GM23338 (cell line): Measurements from ENCODE around the gene UBE2R2. TPM values are rescaled to one million over a fixed set of nuclear protein-coding genes. Genes with fewer than 3 reads are reported as not detected.

ENCODE experiments used
- ATAC-seq: fragments of 200-7000 bp; cut with Tn5 transposase; 3 replicates; pipeline ENCODE4 v1.9.1; 2020
- DNase-seq: peaks from one replicate; pipeline ENCODE4 v3.0.0-alpha.2; 2015; ENCODE audit warnings: low spot score
- H2AFZ ChIP-seq: fragments of 200-600 bp; sonication (generic); 2 replicates; pipeline ENCODE4 v1.8.0; 2016; ENCODE audit warnings: antibody characterized with exemption, mild to moderate bottlenecking, moderate library complexity
- H3F3A ChIP-seq: fragments of 200-600 bp; sonication (generic); replicated peaks from 2 replicates; pipeline ENCODE4 v1.8.0; 2017; ENCODE audit warnings: antibody characterized with exemption, mixed run types, low read depth
- H3K27ac ChIP-seq: fragments of 200-600 bp; sonication (generic); 2 replicates; pipeline ENCODE4 v1.6.1; 2016; ENCODE audit warnings: low read depth
- H3K27me3 ChIP-seq: fragments of 200-600 bp; sonication (generic); 2 replicates; pipeline ENCODE4 v1.8.0; 2016; ENCODE audit warnings: mild to moderate bottlenecking, mixed run types, moderate library complexity; ENCODE audit not compliant: insufficient read depth
- H3K36me3 ChIP-seq: fragments of 200-600 bp; sonication (generic); 2 replicates; pipeline ENCODE4 v1.8.0; 2016; ENCODE audit warnings: mild to moderate bottlenecking; ENCODE audit not compliant: insufficient read depth
- H3K4me1 ChIP-seq: fragments of 200-600 bp; sonication (generic); 2 replicates; pipeline ENCODE4 v1.8.0; 2016; ENCODE audit warnings: mild to moderate bottlenecking, moderate library complexity; ENCODE audit not compliant: insufficient read depth
- H3K4me2 ChIP-seq: fragments of 200-600 bp; sonication (generic); 2 replicates; pipeline ENCODE4 v1.7.1; 2017; ENCODE audit warnings: mixed run types
- H3K4me3 ChIP-seq: fragments of 200-600 bp; sonication (generic); 2 replicates; pipeline ENCODE4 v1.6.1; 2016; ENCODE audit warnings: mixed run types
- H3K79me2 ChIP-seq: fragments of 200-600 bp; sonication (generic); replicated peaks from 2 replicates; pipeline ENCODE4 v1.8.0; 2017; ENCODE audit warnings: mild to moderate bottlenecking; ENCODE audit not compliant: insufficient read depth
- H3K9me2 ChIP-seq: fragments of 200-600 bp; sonication (generic); 2 replicates; pipeline ENCODE4 v1.8.0; 2017; ENCODE audit not compliant: insufficient read depth
- H4K20me1 ChIP-seq: fragments of 200-600 bp; sonication (generic); replicated peaks from 2 replicates; pipeline ENCODE4 v1.8.0; 2017; ENCODE audit warnings: mild to moderate bottlenecking; ENCODE audit not compliant: insufficient read depth
- H3K27ac Mint-ChIP-seq: 2 replicates; pipeline ENCODE4 v1.8.0; 2020; ENCODE audit warnings: inconsistent platforms, mild to moderate bottlenecking, moderate library complexity, mixed read lengths
- H3K27me3 Mint-ChIP-seq: 3 replicates; pipeline ENCODE4 v1.8.0; 2022; ENCODE audit warnings: low read depth, mild to moderate bottlenecking, moderate library complexity, mixed read lengths, inconsistent platforms; ENCODE audit not compliant: insufficient read depth, poor library complexity
- H3K36me3 Mint-ChIP-seq: 3 replicates; pipeline ENCODE4 v1.8.0; 2021; ENCODE audit warnings: low read depth, mild to moderate bottlenecking, inconsistent platforms, moderate library complexity, mixed read lengths
- H3K4me1 Mint-ChIP-seq: 3 replicates; pipeline ENCODE4 v1.8.0; 2020; ENCODE audit warnings: mild to moderate bottlenecking, inconsistent platforms, mixed read lengths
- H3K4me3 Mint-ChIP-seq: 3 replicates; pipeline ENCODE4 v1.8.0; 2021; ENCODE audit warnings: moderate library complexity, mild to moderate bottlenecking, inconsistent platforms, mixed read lengths
- H3K9me3 Mint-ChIP-seq: 3 replicates; pipeline ENCODE4 v1.8.0; 2020; ENCODE audit warnings: moderate library complexity, mild to moderate bottlenecking, inconsistent platforms, mixed read lengths
- CREB1 ChIP-seq: fragments of 250-450 bp; sonication (Bioruptor Pico); IDR thresholded peaks from 2 replicates; pipeline ENCODE4 v1.5.0; 2020; ENCODE audit warnings: low read depth, mild to moderate bottlenecking, moderate library complexity
- EZH2 ChIP-seq: fragments of 200-600 bp; sonication (generic); IDR thresholded peaks from one replicate; pipeline ENCODE4 v1.8.0; 2017; ENCODE audit warnings: antibody characterized with exemption, mild to moderate bottlenecking, low read depth; ENCODE audit not compliant: unreplicated experiment
- EZH2phosphoT487 ChIP-seq: fragments of 200-600 bp; sonication (generic); IDR thresholded peaks from one replicate; pipeline ENCODE4 v1.8.1; 2018; ENCODE audit warnings: antibody characterized with exemption; ENCODE audit not compliant: unreplicated experiment
- JUNB ChIP-seq: IDR thresholded peaks from one replicate; pipeline ENCODE4 v1.6.1; 2016; ENCODE audit warnings: antibody characterized with exemption; ENCODE audit not compliant: unreplicated experiment
- NANOG ChIP-seq: IDR thresholded peaks from 2 replicates; pipeline ENCODE4 v1.6.1; 2016; ENCODE audit warnings: antibody characterized with exemption, borderline replicate concordance
- POLR2AphosphoS5 ChIP-seq: IDR thresholded peaks from 2 replicates; pipeline ENCODE4 v1.6.1; 2016; ENCODE audit warnings: antibody characterized with exemption, low read depth
- STAT1 ChIP-seq: IDR thresholded peaks from one replicate; pipeline ENCODE4 v1.6.1; 2016; ENCODE audit warnings: antibody characterized with exemption; ENCODE audit not compliant: unreplicated experiment
- ZNF114 ChIP-seq: fragments of 250-450 bp; sonication (Bioruptor Pico); IDR thresholded peaks from 2 replicates; pipeline ENCODE4 v1.5.0; 2020; ENCODE audit warnings: mild to moderate bottlenecking, moderate library complexity
- ZNF331 ChIP-seq: fragments of 250-450 bp; sonication (Bioruptor Pico); IDR thresholded peaks from 2 replicates; pipeline ENCODE4 v1.5.0; 2020; ENCODE audit warnings: low read depth, mild to moderate bottlenecking, moderate library complexity
- polyA plus RNA-seq: library from polyadenylated mRNA; unstranded; fragments of >200 nt; fragmentation: Nextera tagmentation; extraction: Ambion mirVana; gene quantifications from 2 replicates; pipeline ENCODE4 v1.2.1, GENCODE V29; 2016
- total RNA-seq: library from RNA; depleted of rRNA; stranded (reverse); fragments of >200 nt; shearing (Covaris generic); gene quantifications from 2 replicates; pipeline ENCODE4 v1.2.3, GENCODE V29; 2014
- TF ChIP-seq, protein P1 (sequence below): IDR thresholded peaks from 2 replicates; pipeline ENCODE4 v1.6.1; 2016; ENCODE audit warnings: antibody characterized with exemption
- TF ChIP-seq, protein P2 (sequence below): fragments of 250-450 bp; sonication (Bioruptor Pico); IDR thresholded peaks from 2 replicates; pipeline ENCODE4 v1.5.0; 2020; ENCODE audit warnings: mild to moderate bottlenecking, moderate library complexity
- TF ChIP-seq, protein P3 (sequence below), 2 experiments: fragments of 200-600 bp in 1 of 2; sonication (generic) in 1 of 2; conservative IDR thresholded peaks; 2 replicates each; pipeline versions ENCODE4 v1.5.1 to v1.6.1; 2016 to 2017; ENCODE audit warnings: antibody characterized with exemption in 2 of 2, low read depth in 2 of 2, mild to moderate bottlenecking in 2 of 2, moderate library complexity in 1 of 2
- TF ChIP-seq, protein P4 (sequence below): IDR thresholded peaks from one replicate; pipeline ENCODE4 v1.6.1; 2018; ENCODE audit warnings: antibody characterized with exemption; ENCODE audit not compliant: unreplicated experiment

Gene UBE2R2
- total and polyA plus RNA-seq, 2 experiments from 2014 or later, result 23.4 to 32.5 TPM

- H3K4me1 Mint-ChIP-seq, result peaks cover 28% of the 10 kb centered on the region
- Histone ChIP-seq H3K36me3 (no peaks in the 10 kb centered on the region), H3K4me3 (no peak overlapping the region), H3F3A (no peaks in the 10 kb centered on the region), H3K4me1 (peaks cover 13% of the 10 kb centered on the region), H4K20me1 (peaks cover 40% of the 10 kb centered on the region), H3K27me3 (no peaks in the 10 kb centered on the region), H3K79me2 (peaks cover 100% of the 10 kb centered on the region), H3K9me2 (no peaks in the 10 kb centered on the region), H3K4me2 (no peak overlapping the region), H2AFZ (no peak overlapping the region), H3K27ac (peak overlapping the region; percentile 51; the same call in 1 of the 2 replicates)
- peaks cover 2% of the 10 kb centered on the region; the same call in 2 of the 3 replicates for H3K36me3 Mint-ChIP-seq
- DNase-seq (no peak), ATAC-seq (no peak)
- no peaks in the 10 kb centered on the region for H3K9me3 Mint-ChIP-seq
- H3K27me3 Mint-ChIP-seq, result peaks cover 2% of the 10 kb centered on the region
- TF ChIP-seq, protein P1, sequence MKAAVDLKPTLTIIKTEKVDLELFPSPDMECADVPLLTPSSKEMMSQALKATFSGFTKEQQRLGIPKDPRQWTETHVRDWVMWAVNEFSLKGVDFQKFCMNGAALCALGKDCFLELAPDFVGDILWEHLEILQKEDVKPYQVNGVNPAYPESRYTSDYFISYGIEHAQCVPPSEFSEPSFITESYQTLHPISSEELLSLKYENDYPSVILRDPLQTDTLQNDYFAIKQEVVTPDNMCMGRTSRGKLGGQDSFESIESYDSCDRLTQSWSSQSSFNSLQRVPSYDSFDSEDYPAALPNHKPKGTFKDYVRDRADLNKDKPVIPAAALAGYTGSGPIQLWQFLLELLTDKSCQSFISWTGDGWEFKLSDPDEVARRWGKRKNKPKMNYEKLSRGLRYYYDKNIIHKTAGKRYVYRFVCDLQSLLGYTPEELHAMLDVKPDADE, result no peak
- no peak for TF ChIP-seq ZNF331 (CRISPR knock-in tag)
- TF ChIP-seq, protein P2, sequence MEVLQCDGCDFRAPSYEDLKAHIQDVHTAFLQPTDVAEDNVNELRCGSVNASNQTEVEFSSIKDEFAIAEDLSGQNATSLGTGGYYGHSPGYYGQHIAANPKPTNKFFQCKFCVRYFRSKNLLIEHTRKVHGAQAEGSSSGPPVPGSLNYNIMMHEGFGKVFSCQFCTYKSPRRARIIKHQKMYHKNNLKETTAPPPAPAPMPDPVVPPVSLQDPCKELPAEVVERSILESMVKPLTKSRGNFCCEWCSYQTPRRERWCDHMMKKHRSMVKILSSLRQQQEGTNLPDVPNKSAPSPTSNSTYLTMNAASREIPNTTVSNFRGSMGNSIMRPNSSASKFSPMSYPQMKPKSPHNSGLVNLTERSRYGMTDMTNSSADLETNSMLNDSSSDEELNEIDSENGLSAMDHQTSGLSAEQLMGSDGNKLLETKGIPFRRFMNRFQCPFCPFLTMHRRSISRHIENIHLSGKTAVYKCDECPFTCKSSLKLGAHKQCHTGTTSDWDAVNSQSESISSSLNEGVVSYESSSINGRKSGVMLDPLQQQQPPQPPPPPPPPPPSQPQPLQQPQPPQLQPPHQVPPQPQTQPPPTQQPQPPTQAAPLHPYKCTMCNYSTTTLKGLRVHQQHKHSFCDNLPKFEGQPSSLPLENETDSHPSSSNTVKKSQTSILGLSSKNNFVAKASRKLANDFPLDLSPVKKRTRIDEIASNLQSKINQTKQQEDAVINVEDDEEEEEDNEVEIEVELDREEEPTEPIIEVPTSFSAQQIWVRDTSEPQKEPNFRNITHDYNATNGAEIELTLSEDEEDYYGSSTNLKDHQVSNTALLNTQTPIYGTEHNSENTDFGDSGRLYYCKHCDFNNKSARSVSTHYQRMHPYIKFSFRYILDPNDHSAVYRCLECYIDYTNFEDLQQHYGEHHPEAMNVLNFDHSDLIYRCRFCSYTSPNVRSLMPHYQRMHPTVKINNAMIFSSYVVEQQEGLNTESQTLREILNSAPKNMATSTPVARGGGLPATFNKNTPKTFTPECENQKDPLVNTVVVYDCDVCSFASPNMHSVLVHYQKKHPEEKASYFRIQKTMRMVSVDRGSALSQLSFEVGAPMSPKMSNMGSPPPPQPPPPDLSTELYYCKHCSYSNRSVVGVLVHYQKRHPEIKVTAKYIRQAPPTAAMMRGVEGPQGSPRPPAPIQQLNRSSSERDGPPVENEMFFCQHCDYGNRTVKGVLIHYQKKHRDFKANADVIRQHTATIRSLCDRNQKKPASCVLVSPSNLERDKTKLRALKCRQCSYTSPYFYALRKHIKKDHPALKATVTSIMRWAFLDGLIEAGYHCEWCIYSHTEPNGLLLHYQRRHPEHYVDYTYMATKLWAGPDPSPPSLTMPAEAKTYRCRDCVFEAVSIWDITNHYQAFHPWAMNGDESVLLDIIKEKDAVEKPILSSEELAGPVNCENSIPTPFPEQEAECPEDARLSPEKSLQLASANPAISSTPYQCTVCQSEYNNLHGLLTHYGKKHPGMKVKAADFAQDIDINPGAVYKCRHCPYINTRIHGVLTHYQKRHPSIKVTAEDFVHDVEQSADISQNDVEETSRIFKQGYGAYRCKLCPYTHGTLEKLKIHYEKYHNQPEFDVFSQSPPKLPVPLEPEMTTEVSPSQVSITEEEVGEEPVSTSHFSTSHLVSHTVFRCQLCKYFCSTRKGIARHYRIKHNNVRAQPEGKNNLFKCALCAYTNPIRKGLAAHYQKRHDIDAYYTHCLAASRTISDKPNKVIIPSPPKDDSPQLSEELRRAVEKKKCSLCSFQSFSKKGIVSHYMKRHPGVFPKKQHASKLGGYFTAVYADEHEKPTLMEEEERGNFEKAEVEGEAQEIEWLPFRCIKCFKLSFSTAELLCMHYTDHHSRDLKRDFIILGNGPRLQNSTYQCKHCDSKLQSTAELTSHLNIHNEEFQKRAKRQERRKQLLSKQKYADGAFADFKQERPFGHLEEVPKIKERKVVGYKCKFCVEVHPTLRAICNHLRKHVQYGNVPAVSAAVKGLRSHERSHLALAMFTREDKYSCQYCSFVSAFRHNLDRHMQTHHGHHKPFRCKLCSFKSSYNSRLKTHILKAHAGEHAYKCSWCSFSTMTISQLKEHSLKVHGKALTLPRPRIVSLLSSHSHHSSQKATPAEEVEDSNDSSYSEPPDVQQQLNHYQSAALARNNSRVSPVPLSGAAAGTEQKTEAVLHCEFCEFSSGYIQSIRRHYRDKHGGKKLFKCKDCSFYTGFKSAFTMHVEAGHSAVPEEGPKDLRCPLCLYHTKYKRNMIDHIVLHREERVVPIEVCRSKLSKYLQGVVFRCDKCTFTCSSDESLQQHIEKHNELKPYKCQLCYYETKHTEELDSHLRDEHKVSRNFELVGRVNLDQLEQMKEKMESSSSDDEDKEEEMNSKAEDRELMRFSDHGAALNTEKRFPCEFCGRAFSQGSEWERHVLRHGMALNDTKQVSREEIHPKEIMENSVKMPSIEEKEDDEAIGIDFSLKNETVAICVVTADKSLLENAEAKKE, result no peak
- TF ChIP-seq STAT1, result no peak
- no peak for TF ChIP-seq CREB1 (CRISPR knock-in tag)
- no peak for TF ChIP-seq EZH2phosphoT487
- TF ChIP-seq, protein P3, sequence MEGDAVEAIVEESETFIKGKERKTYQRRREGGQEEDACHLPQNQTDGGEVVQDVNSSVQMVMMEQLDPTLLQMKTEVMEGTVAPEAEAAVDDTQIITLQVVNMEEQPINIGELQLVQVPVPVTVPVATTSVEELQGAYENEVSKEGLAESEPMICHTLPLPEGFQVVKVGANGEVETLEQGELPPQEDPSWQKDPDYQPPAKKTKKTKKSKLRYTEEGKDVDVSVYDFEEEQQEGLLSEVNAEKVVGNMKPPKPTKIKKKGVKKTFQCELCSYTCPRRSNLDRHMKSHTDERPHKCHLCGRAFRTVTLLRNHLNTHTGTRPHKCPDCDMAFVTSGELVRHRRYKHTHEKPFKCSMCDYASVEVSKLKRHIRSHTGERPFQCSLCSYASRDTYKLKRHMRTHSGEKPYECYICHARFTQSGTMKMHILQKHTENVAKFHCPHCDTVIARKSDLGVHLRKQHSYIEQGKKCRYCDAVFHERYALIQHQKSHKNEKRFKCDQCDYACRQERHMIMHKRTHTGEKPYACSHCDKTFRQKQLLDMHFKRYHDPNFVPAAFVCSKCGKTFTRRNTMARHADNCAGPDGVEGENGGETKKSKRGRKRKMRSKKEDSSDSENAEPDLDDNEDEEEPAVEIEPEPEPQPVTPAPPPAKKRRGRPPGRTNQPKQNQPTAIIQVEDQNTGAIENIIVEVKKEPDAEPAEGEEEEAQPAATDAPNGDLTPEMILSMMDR (conservative IDR thresholded peaks at IDR 0.05; ENCODE audit: low read depth in 2 of 2), result no peak
- TF ChIP-seq JUNB, result no peak
- TF ChIP-seq, protein P4, sequence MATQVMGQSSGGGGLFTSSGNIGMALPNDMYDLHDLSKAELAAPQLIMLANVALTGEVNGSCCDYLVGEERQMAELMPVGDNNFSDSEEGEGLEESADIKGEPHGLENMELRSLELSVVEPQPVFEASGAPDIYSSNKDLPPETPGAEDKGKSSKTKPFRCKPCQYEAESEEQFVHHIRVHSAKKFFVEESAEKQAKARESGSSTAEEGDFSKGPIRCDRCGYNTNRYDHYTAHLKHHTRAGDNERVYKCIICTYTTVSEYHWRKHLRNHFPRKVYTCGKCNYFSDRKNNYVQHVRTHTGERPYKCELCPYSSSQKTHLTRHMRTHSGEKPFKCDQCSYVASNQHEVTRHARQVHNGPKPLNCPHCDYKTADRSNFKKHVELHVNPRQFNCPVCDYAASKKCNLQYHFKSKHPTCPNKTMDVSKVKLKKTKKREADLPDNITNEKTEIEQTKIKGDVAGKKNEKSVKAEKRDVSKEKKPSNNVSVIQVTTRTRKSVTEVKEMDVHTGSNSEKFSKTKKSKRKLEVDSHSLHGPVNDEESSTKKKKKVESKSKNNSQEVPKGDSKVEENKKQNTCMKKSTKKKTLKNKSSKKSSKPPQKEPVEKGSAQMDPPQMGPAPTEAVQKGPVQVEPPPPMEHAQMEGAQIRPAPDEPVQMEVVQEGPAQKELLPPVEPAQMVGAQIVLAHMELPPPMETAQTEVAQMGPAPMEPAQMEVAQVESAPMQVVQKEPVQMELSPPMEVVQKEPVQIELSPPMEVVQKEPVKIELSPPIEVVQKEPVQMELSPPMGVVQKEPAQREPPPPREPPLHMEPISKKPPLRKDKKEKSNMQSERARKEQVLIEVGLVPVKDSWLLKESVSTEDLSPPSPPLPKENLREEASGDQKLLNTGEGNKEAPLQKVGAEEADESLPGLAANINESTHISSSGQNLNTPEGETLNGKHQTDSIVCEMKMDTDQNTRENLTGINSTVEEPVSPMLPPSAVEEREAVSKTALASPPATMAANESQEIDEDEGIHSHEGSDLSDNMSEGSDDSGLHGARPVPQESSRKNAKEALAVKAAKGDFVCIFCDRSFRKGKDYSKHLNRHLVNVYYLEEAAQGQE, result no peak
- no peak for TF ChIP-seq ZNF114 (CRISPR knock-in tag)
- TF ChIP-seq POLR2AphosphoS5, result no peak
- TF ChIP-seq EZH2, result no peak
- TF ChIP-seq NANOG, result no peak
- no peak overlapping the region; the same call in 2 of the 3 replicates for H3K4me3 Mint-ChIP-seq
- peak overlapping the region; percentile 20; the same call in 1 of the 2 replicates for H3K27ac Mint-ChIP-seq
Measured at GRCh38 chr9:33850677-33851076, 33.7 kb downstream of the UBE2R2 start.
